GM12873 (cell line): ENCODE results near the gene BRF1.
A peak's percentile ranks its signal among the peaks of the same experiment; 100 is the strongest.

Experiments
- TF ChIP-seq, protein P1 (sequence below): IDR thresholded peaks from 2 replicates; pipeline ENCODE4 v1.5.1; 2012; ENCODE audit warnings: low read depth, mild to moderate bottlenecking, moderate library complexity, low read length, control low read depth; ENCODE audit not compliant: insufficient read depth; ENCODE audit errors: missing control alignments

Gene BRF1

DNA sequence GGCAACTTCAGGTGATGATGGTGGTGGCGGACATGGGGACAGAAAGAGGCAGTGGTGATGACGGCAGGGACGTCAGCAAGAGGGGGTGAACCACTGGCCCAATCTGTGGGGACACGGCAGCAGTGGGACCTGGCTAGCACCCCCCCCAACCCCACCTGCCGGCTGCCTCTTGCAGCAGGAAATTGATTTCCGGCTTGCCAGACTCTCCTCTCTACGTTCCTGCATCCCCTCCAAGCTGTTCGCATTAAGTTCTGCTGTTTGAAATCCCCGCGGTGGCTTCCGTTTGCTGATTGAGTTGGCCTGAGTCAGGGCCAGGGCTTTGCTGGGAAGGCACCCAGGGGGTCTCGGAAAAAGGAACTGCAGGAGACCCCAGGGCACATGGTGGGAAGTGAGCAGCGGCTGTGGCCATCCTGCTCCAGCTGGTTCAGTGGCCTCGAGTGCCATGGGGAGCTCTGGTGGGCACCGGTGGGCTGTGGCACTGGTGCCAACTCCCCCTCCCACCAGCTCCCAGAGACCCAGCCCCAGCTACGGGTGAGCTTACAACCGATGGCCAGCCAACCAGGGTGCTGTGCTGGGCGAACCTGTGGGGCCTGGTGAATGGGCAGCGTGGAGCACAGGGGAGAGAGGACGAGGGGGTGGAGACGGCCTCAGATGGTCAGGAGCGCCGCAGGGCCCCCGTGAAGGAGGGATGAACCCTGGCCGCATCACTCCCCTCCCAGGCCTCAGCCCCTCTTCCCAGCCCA lies 105.1 kb downstream of the BRF1 start:
- TF ChIP-seq, protein P1, sequence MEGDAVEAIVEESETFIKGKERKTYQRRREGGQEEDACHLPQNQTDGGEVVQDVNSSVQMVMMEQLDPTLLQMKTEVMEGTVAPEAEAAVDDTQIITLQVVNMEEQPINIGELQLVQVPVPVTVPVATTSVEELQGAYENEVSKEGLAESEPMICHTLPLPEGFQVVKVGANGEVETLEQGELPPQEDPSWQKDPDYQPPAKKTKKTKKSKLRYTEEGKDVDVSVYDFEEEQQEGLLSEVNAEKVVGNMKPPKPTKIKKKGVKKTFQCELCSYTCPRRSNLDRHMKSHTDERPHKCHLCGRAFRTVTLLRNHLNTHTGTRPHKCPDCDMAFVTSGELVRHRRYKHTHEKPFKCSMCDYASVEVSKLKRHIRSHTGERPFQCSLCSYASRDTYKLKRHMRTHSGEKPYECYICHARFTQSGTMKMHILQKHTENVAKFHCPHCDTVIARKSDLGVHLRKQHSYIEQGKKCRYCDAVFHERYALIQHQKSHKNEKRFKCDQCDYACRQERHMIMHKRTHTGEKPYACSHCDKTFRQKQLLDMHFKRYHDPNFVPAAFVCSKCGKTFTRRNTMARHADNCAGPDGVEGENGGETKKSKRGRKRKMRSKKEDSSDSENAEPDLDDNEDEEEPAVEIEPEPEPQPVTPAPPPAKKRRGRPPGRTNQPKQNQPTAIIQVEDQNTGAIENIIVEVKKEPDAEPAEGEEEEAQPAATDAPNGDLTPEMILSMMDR = no peak

DNA sequence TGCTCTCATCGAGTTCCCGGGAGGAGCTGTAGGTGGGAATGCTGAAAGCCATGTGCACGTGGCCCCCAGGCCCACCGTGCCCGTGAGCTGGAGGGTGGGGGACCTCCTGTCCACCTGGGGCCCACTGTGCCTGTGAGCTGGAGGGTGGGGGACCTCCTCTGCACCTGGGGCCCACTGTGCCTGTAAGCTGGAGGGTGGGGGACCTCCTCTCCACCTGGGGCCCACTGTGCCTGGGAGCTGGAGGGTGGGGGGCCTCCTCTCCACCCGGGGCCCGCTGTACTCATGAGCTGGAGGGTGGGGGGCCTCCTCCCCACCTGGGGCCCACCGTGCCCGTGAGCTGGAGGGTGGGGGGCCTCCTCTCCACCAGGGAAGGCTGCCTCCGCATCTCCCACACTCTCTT lies 105.8 kb downstream of the BRF1 start:
- TF ChIP-seq, protein P1 = no peak

DNA sequence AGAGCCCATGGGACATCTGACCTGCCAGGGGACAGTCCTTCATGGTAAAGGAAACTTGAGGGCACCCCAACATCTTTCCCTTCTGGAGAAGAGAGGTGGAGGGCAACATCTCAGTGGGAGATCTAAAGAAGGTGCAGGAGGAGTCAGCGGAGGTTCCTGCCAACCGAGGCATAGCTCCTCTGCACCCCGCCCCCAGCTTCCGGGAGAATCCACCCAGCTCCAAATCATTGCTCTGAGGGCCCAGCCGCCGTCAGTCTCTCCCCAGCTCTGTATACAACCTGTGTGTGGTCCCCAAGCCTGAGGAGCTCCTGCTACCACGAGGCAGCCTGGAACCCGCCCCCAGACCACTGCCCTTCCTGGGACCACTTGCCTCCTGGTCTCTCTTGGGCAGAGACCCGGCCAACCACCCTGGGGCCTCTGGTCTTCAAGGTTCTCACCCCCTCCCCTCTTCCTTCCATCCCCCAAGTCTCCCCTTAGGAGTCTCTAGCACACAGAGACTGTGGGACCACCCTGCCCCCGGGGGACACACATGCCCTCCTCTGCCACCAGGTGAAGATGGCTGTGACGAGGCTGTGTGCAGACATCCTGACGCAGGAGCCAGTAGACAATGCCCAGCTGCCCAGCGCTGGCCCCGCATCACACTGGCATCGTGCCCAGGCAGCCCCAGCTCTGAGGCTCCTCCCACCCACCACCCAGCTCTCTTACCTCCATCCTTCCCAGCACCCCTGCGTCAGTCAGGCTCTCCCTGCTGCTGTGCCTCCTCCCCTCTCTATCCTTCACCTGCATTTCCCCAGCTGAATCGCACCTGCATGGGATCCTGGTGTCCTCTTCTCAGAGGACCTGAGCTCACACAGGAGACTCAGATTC lies 106.7 kb downstream of the BRF1 start:
- TF ChIP-seq, protein P1 = no peak

DNA sequence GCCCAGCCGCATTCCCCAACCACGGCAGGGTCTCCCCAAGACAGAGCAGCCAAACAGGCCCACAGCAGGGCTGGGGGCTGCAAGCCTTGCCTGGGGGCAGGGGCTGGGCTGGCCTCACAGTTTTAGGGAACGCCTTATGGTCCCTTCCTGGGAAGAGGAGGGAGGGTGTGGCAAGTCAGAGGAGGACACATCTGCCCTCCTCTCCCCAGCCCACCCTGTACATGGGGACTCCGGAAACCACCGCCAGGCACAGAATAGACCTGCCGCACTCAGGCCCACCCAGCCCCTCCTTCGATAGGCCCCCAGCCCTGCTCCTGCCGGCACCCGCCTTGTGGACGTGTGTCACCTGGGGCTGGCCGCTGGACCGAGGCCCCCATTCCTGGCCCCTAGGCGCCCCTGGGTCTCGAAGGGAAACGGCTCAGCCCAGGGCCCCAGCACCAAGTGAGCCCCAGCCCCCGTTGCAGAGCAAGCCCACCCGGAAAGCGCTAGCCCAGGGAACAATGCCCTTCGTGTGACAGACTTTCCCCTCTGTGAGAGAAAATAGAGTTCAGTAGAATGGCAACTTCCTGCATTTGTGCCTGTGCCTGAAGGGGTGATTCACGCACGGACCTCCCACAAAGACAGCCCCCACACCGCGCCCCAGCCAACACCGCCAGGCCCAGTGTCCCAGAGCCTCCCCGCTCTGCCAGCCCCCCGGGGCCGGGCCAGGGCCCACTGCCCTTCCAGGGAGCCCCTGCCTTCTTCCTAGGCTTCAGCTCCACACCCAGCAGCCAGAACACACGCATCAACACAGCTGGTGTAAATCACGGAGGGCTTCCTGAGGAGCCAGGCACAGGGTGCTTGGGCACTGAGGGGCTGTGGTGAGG lies 107.7 kb downstream of the BRF1 start:
- TF ChIP-seq, protein P1 = no peak

DNA sequence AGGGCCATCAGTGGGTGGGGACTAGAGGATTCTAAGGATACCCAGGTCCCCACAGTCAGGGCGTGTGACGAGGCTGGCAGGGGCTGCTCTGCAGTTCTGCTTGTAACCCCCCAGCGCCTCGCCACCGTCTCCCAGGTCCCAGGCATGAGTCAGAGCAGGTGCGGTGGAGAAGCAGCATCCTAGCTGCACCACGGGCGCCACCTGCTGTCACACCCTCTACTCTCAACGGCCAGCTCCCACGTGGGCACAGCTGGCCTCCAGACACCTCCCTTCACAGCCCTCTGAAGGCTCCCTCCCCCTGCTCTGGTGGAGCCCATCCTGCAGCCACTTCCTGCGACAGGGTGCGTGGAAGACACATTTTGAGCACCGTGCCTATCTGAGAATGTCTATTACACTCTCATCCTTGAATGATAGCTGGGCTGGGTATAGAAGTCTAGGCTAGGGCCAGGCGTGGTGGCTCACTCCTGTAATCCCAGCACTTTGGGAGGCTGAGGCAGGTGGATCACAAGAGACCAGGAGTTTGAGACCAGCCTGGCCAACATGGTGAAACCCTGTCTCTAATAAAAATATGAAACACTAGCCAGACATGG lies 112.8 kb downstream of the BRF1 start:
- TF ChIP-seq, protein P1 = peak; percentile 23

DNA sequence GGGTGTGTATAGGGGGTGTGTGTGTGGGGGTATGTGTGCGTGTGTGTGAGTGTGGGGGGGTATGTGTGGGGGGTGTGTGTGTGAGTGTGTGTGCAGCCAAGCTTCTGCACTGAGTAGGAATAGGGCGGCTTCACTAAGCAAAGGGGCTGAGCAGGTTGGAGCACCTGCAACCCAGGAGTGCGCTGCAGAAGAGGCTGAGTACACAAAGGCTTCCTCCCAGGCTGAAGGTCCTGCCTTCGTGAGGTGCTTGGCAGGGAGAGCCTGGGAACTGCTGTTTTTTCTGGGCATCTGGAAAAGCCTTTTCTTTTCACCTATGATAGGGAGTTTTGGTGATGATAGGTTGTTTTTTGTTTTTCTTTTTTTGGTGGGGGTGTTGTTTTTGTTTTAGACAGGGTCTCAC lies 113.7 kb downstream of the BRF1 start:
- TF ChIP-seq, protein P1 = no peak
